HEK293T (cell line): ENCODE measurements around the gene DDX46.
A peak's percentile ranks its signal among the peaks of the same experiment; 100 is the strongest.

Experiments used
- CTCF ChIA-PET: fragments of 350-600 bp; formaldehyde crosslinking; extraction: SDS; loops from one replicate; lab custom pipeline; 2021; ENCODE audit warnings: antibody characterized with exemption, inconsistent platforms; lab: Yijun Ruan, JAX
- POLR2A ChIA-PET: fragments of 350-600 bp; formaldehyde crosslinking; extraction: SDS; loops from one replicate; lab custom pipeline; 2020; ENCODE audit warnings: antibody characterized with exemption, inconsistent platforms; lab: Yijun Ruan, JAX
- DNase-seq: peaks from one replicate; pipeline ENCODE4 v3.0.0; 2012; ENCODE audit warnings: mixed read lengths; ENCODE audit errors: extremely low spot score
- ARNT ChIP-seq: fragments of 450-650 bp; IDR thresholded peaks from 2 replicates; pipeline ENCODE4 v1.6.1; 2017; ENCODE audit warnings: mild to moderate bottlenecking
- BHLHE40 ChIP-seq: fragments of 450-650 bp; IDR thresholded peaks from 2 replicates; pipeline ENCODE4 v1.6.1; 2016; ENCODE audit warnings: mild to moderate bottlenecking, moderate library complexity, borderline replicate concordance
- CTBP1 ChIP-seq: fragments of 450-650 bp; IDR thresholded peaks from 2 replicates; pipeline ENCODE4 v1.6.1; 2016; ENCODE audit warnings: borderline replicate concordance
- ELF4 ChIP-seq: fragments of 450-650 bp; IDR thresholded peaks from 2 replicates; pipeline ENCODE4 v1.6.1; 2017; ENCODE audit warnings: antibody characterized with exemption
- FOXA1 ChIP-seq: fragments of 450-650 bp; IDR thresholded peaks from 2 replicates; pipeline ENCODE4 v1.6.1; 2016; ENCODE audit warnings: mild to moderate bottlenecking
- FOXK2 ChIP-seq: fragments of 450-650 bp; IDR thresholded peaks from 2 replicates; pipeline ENCODE4 v1.6.1; 2016; ENCODE audit warnings: mild to moderate bottlenecking
- FOXM1 ChIP-seq: fragments of 450-650 bp; IDR thresholded peaks from 2 replicates; pipeline ENCODE4 v1.6.1; 2017; ENCODE audit warnings: mild to moderate bottlenecking, borderline replicate concordance
- HDGF ChIP-seq: fragments of 450-650 bp; IDR thresholded peaks from 2 replicates; pipeline ENCODE4 v1.6.1; 2017; ENCODE audit warnings: antibody characterized with exemption, borderline replicate concordance
- L3MBTL2 ChIP-seq: fragments of 450-650 bp; conservative IDR thresholded peaks from 2 replicates; pipeline ENCODE4 v1.6.1; 2016; ENCODE audit warnings: mild to moderate bottlenecking
- LEF1 ChIP-seq: fragments of 450-650 bp; IDR thresholded peaks from 2 replicates; pipeline ENCODE4 v1.6.1; 2017; ENCODE audit warnings: mild to moderate bottlenecking, borderline replicate concordance
- NFRKB ChIP-seq: fragments of 450-650 bp; IDR thresholded peaks from 2 replicates; pipeline ENCODE4 v1.6.1; 2016; ENCODE audit warnings: mild to moderate bottlenecking, moderate library complexity
- PKNOX1 ChIP-seq: fragments of 450-650 bp; IDR thresholded peaks from 2 replicates; pipeline ENCODE4 v1.6.1; 2016
- SP1 ChIP-seq: fragments of 450-650 bp; IDR thresholded peaks from 2 replicates; pipeline ENCODE4 v1.6.1; 2017
- SUZ12 ChIP-seq: fragments of 450-650 bp; IDR thresholded peaks from 2 replicates; pipeline ENCODE4 v1.6.1; 2016; ENCODE audit warnings: mild to moderate bottlenecking
- TARDBP ChIP-seq: fragments of 450-650 bp; IDR thresholded peaks from 2 replicates; pipeline ENCODE4 v1.6.1; 2016
- ZNF384 ChIP-seq: fragments of 450-650 bp; IDR thresholded peaks from 2 replicates; pipeline ENCODE4 v1.6.1; 2016

Gene DDX46

GRCh38 chr5:134736173-134736812, 22.3 kb upstream of the DDX46 start:
- POLR2A ChIA-PET, result no interaction called here
- TF ChIP-seq FOXA1, result no peak
- DNase-seq, result no peak
- CTCF ChIA-PET, result interaction anchor here (1.2 kb wide), 1 partner anchor 22 kb away, joined by 5 read pairs; the partner anchor contains the start of gene DDX46

GRCh38 chr5:134738133-134738962, 20.2 kb upstream of the DDX46 start, which contains the start of gene CAMLG:
CAMLG (plus strand) TSS chr5:134738548; CDS start chr5:134738621, 73 bp downstream.
- DNase-seq, result peak; percentile 93
- ChIA-PET CTCF (interaction anchor here (0.6 to 1.1 kb wide), 3 partner anchors 9 to 79 kb away, joined by 3 to 6 read pairs (median 3); no protein-coding TSS in a partner anchor), POLR2A (interaction anchor here (0.5 to 3.8 kb wide), 17 partner anchors 11 to 513 kb away, joined by 3 to 59 read pairs (median 3); partner anchors contain the start of genes C5orf24, DDX46, PCBD2 and PPP2CA)
- no peak for TF ChIP-seq PKNOX1
- no peak for TF ChIP-seq LEF1
- TF ChIP-seq SUZ12, result no peak
- TF ChIP-seq L3MBTL2, result peak; percentile 91

GRCh38 chr5:134738963-134739661, 19.5 kb upstream of the DDX46 start:
- TF ChIP-seq PKNOX1, result peak; percentile 44; the same call in 1 of the 2 replicates
- no peak for TF ChIP-seq FOXM1
- no peak for TF ChIP-seq SUZ12
- TF ChIP-seq ARNT, result no peak
- TF ChIP-seq L3MBTL2, result peak; percentile 93
- TF ChIP-seq ELF4, result no peak
- ChIA-PET POLR2A (interaction anchor here (0.5 to 3.8 kb wide), 12 partner anchors 14 to 513 kb away, joined by 3 to 59 read pairs (median 5); partner anchors contain the start of genes C5orf24, DDX46, PCBD2 and PPP2CA), CTCF (interaction anchor here (0.6 to 1.3 kb wide), 8 partner anchors 10 to 166 kb away, joined by 3 to 6 read pairs (median 3); partner anchors contain the start of genes DDX46 and PCBD2)
- peak; percentile 48 for DNase-seq

GRCh38 chr5:134741052-134741451, 17.5 kb upstream of the DDX46 start:
- ChIA-PET CTCF (no interaction called here), POLR2A (interaction anchor here (1.1 to 3.8 kb wide), 3 partner anchors 13 to 164 kb away, joined by 3 to 59 read pairs (median 12); partner anchors contain the start of genes DDX46 and PCBD2)
- TF ChIP-seq SUZ12 (no peak), FOXK2 (no peak), HDGF (no peak), FOXA1 (no peak), ELF4 (no peak), TARDBP (no peak), PKNOX1 (no peak), CTBP1 (no peak), NFRKB (no peak), ARNT (no peak), L3MBTL2 (no peak), ZNF384 (no peak), SP1 (no peak), BHLHE40 (no peak)
- DNase-seq, result no peak

GRCh38 chr5:134742134-134742533, 16.4 kb upstream of the DDX46 start:
- no peak for DNase-seq
- ChIA-PET POLR2A (interaction anchor here (1.0 kb wide), 1 partner anchor 16 kb away, joined by 4 read pairs; the partner anchor contains the start of gene DDX46), CTCF (no interaction called here)
- TF ChIP-seq L3MBTL2 (no peak), SUZ12 (no peak), SP1 (no peak), PKNOX1 (no peak), FOXM1 (no peak), ARNT (no peak), FOXA1 (no peak), ELF4 (no peak), NFRKB (no peak), CTBP1 (no peak), HDGF (no peak), FOXK2 (no peak), TARDBP (no peak)
